Mesothelial cell of epicardium (in vitro differentiated cells): ENCODE results near the gene RUBCN. TPM values are rescaled to one million over a fixed set of nuclear protein-coding genes. Genes with fewer than 3 reads are reported as not detected.

Experiments used
- DNase-seq, 2 experiments: peaks; one replicate each; pipeline ENCODE4 v3.0.0; 2021; ENCODE audit warnings: low spot score in 2 of 2; ENCODE audit not compliant: unreplicated experiment in 2 of 2
- H3K27ac Mint-ChIP-seq: 2 replicates; pipeline ENCODE4 v1.8.0; 2021; ENCODE audit warnings: mixed read lengths
- H3K27me3 Mint-ChIP-seq: 2 replicates; pipeline ENCODE4 v1.8.0; 2021; ENCODE audit warnings: low read depth, mixed read lengths
- H3K36me3 Mint-ChIP-seq: 2 replicates; pipeline ENCODE4 v1.8.0; 2021; ENCODE audit warnings: mixed read lengths
- H3K4me1 Mint-ChIP-seq: 2 replicates; pipeline ENCODE4 v1.8.0; 2021; ENCODE audit warnings: mixed read lengths
- H3K4me3 Mint-ChIP-seq: 2 replicates; pipeline ENCODE4 v1.8.0; 2021; ENCODE audit warnings: mild to moderate bottlenecking, moderate library complexity, mixed read lengths
- H3K9me3 Mint-ChIP-seq: 2 replicates; pipeline ENCODE4 v1.8.0; 2021; ENCODE audit warnings: mixed read lengths
- total RNA-seq: library from RNA; stranded (reverse); gene quantifications from 3 replicates; pipeline ENCODE4 v1.2.1, GENCODE V29; 2021
- TF ChIP-seq, protein P1 (sequence below): fragments of 200-600 bp; sonication (generic); IDR thresholded peaks from one replicate; pipeline ENCODE4 v1.5.0; 2021; ENCODE audit warnings: antibody characterized with exemption; ENCODE audit not compliant: unreplicated experiment

RUBCN gene
- total RNA-seq, 1 donor from 2014 or later = 24.5 TPM

GRCh38 chr3:197750396-197750831 is 13.7 kb upstream of the RUBCN start:
- Mint-ChIP-seq H3K27ac (peak overlapping the region; percentile 93), H3K4me1 (peaks cover 18% of the 10 kb centered on the region)

DNA sequence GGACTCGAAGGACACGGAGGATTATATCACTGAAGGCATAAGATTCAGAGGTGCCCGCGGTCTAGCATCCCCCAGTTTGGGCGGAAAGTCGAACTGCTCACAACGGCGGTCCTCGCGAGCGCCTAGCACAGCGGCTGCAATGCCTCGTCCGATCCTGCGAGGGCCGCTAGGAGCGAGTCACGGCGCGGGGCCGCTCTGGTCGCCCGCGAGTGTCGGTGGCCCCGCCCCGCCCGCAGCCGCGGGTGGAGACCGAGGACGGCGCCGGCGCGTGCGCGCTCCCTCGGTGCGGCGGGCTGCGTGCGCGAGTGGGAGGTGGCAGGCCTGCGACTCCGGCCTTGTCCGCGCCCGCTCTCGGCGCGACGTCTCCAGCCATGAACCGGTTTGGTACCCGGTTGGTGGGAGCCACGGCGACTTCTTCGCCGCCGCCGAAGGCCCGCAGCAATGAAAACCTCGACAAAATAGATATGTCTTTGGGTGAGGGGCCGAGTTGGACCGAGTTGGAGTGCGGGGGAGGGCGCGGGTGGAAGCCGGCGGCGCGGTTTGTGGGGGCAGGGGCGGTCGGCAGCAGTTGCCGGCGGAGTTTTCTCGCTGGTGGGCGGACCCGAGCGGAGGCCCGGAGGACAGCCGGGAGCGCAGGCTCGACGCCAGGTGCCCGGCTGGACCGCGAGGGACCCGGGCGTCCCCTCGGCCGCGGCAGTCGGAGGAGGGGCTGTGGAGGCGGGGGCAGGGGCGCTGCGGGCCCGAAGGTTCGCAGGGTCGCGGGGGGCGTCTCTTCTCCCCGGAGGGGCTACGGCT is 13.1 kb upstream of the RUBCN start, which contains the start of gene FYTTD1:
Gene FYTTD1 (plus strand): TSS at position 283 of the 795 bp plus-strand sequence. CDS start 89 bp downstream, at position 372.
- Mint-ChIP-seq H3K4me3 (peak within 1 kb of the TSS; percentile 82), H3K36me3 (no peaks in the 10 kb centered on the region), H3K9me3 (no peaks in the 10 kb centered on the region), H3K27me3 (no peaks in the 10 kb centered on the region), H3K27ac (peak within 1 kb of the TSS; percentile 98), H3K4me1 (peaks cover 18% of the 10 kb centered on the region)
- peak; percentile 82 to 86 for DNase-seq
- TF ChIP-seq, protein P1, sequence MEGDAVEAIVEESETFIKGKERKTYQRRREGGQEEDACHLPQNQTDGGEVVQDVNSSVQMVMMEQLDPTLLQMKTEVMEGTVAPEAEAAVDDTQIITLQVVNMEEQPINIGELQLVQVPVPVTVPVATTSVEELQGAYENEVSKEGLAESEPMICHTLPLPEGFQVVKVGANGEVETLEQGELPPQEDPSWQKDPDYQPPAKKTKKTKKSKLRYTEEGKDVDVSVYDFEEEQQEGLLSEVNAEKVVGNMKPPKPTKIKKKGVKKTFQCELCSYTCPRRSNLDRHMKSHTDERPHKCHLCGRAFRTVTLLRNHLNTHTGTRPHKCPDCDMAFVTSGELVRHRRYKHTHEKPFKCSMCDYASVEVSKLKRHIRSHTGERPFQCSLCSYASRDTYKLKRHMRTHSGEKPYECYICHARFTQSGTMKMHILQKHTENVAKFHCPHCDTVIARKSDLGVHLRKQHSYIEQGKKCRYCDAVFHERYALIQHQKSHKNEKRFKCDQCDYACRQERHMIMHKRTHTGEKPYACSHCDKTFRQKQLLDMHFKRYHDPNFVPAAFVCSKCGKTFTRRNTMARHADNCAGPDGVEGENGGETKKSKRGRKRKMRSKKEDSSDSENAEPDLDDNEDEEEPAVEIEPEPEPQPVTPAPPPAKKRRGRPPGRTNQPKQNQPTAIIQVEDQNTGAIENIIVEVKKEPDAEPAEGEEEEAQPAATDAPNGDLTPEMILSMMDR = no peak

More at GRCh38 chr3:197750396-197750831, 13.7 kb upstream of the RUBCN start:
- peak; percentile 42 to 69 for DNase-seq
- H3K27me3 Mint-ChIP-seq = no peaks in the 10 kb centered on the region
- H3K9me3 Mint-ChIP-seq = no peaks in the 10 kb centered on the region
- H3K36me3 Mint-ChIP-seq = no peaks in the 10 kb centered on the region
- peak overlapping the region; percentile 82 for H3K4me3 Mint-ChIP-seq
- TF ChIP-seq, protein P1 = no peak

- Mint-ChIP-seq H3K36me3 (no peaks in the 10 kb centered on the region), H3K9me3 (peaks cover 4% of the 10 kb centered on the region), H3K4me1 (peaks cover 18% of the 10 kb centered on the region), H3K4me3 (peak overlapping the region; percentile 82), H3K27ac (peak overlapping the region; percentile 96), H3K27me3 (no peaks in the 10 kb centered on the region)
- TF ChIP-seq, protein P1 = no peak
- no peak for DNase-seq
Measured at GRCh38 chr3:197749315-197749600, 12.6 kb upstream of the RUBCN start.

GRCh38 chr3:197748597-197749314 is 12.1 kb upstream of the RUBCN start:
- no peaks in the 10 kb centered on the region for H3K27me3 Mint-ChIP-seq
- peaks cover 18% of the 10 kb centered on the region for H3K4me1 Mint-ChIP-seq
- peak overlapping the region; percentile 96 for H3K27ac Mint-ChIP-seq
- H3K4me3 Mint-ChIP-seq = peak overlapping the region; percentile 82
- peaks cover 4% of the 10 kb centered on the region for H3K9me3 Mint-ChIP-seq
- TF ChIP-seq, protein P1 = no peak
- no peak for DNase-seq
- no peaks in the 10 kb centered on the region for H3K36me3 Mint-ChIP-seq

DNA sequence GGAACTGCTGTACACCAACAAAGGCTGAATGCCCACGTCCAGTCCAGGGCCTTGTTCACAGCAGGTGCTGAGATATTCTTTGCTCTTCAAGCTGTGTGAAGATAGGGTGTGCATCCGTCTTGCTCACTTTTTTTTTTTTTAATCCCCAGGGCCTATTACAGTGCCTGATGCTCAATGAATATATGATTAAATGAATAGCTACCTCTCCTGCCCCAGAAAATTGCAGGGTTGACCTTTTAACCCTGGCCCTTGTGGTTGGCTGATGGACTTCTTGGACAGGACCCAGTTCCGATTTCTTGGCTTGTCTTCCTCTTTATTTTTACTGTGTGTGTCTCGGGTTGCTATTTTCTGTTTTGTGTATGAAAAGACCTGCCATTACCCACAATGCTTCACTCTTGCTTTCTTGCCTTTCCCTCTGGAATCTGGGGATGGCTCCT is 10.1 kb upstream of the RUBCN start:
- H3K27me3 Mint-ChIP-seq = no peaks in the 10 kb centered on the region
- H3K27ac Mint-ChIP-seq = no peak overlapping the region
- peaks cover 8% of the 10 kb centered on the region for H3K4me1 Mint-ChIP-seq
- TF ChIP-seq, protein P1 = no peak
- no peaks in the 10 kb centered on the region for H3K36me3 Mint-ChIP-seq
- no peak overlapping the region for H3K4me3 Mint-ChIP-seq
- no peak for DNase-seq
- peaks cover 4% of the 10 kb centered on the region for H3K9me3 Mint-ChIP-seq
